Prostate gland (tissue), 2 donors: ENCODE data around the gene CD63.

ENCODE experiments used
- POLR2A ChIP-seq: fragments of 450-650 bp; IDR thresholded peaks from one replicate; pipeline ENCODE4 v1.6.1; 2016; ENCODE audit warnings: antibody characterized with exemption, mild to moderate bottlenecking
- TF ChIP-seq, protein P1 (sequence below), 4 experiments: fragments of 200-600 bp in 2 of 4; fragments of 450-650 bp in 2 of 4; sonication (generic) in 2 of 4; IDR thresholded peaks; 1 replicate in 3 of 4; 2 replicates in 1 of 4; pipeline ENCODE4 v1.5.1; 2016 to 2019; ENCODE audit warnings: antibody characterized with exemption in 4 of 4, mild to moderate bottlenecking in 2 of 4, moderate library complexity in 2 of 4

GRCh38 chr12:55744340-55745030 is 15.7 kb upstream of the CD63 start:
- TF ChIP-seq, protein P1, sequence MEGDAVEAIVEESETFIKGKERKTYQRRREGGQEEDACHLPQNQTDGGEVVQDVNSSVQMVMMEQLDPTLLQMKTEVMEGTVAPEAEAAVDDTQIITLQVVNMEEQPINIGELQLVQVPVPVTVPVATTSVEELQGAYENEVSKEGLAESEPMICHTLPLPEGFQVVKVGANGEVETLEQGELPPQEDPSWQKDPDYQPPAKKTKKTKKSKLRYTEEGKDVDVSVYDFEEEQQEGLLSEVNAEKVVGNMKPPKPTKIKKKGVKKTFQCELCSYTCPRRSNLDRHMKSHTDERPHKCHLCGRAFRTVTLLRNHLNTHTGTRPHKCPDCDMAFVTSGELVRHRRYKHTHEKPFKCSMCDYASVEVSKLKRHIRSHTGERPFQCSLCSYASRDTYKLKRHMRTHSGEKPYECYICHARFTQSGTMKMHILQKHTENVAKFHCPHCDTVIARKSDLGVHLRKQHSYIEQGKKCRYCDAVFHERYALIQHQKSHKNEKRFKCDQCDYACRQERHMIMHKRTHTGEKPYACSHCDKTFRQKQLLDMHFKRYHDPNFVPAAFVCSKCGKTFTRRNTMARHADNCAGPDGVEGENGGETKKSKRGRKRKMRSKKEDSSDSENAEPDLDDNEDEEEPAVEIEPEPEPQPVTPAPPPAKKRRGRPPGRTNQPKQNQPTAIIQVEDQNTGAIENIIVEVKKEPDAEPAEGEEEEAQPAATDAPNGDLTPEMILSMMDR (IDR thresholded peaks at IDR 0.05), result no peak
- no peak for TF ChIP-seq POLR2A
